ENCODE measurements around the gene ABCG4. TPM values are rescaled to one million over a fixed set of nuclear protein-coding genes. Genes with fewer than 3 reads are reported as not detected.
"Not testable (repeated sequence)": the region's sequence is repeated elsewhere in the genome, so short reads cannot be mapped to it uniquely, and the experiment has no call there.

ABCG4 gene
- total and polyA plus RNA-seq, 8 donors = 0.06 to 0.37 (median 0.10) TPM; not detected in 5

- TF ChIP-seq, protein P1, sequence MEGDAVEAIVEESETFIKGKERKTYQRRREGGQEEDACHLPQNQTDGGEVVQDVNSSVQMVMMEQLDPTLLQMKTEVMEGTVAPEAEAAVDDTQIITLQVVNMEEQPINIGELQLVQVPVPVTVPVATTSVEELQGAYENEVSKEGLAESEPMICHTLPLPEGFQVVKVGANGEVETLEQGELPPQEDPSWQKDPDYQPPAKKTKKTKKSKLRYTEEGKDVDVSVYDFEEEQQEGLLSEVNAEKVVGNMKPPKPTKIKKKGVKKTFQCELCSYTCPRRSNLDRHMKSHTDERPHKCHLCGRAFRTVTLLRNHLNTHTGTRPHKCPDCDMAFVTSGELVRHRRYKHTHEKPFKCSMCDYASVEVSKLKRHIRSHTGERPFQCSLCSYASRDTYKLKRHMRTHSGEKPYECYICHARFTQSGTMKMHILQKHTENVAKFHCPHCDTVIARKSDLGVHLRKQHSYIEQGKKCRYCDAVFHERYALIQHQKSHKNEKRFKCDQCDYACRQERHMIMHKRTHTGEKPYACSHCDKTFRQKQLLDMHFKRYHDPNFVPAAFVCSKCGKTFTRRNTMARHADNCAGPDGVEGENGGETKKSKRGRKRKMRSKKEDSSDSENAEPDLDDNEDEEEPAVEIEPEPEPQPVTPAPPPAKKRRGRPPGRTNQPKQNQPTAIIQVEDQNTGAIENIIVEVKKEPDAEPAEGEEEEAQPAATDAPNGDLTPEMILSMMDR (IDR thresholded peaks at IDR 0.05) = no peak
- TF ChIP-seq EP300 (IDR thresholded peaks at IDR 0.05) (no peak), POLR2AphosphoS5 (IDR thresholded peaks at IDR 0.05) (no peak), POLR2A (IDR thresholded peaks at IDR 0.05) (no peak)
- Histone ChIP-seq H3K27me3 (peaks cover 0 to 23% (median 0%) of the 10 kb centered on the region in 3 donors), H3K36me3 (peaks cover 0 to 1% (median under 1%) of the 10 kb centered on the region in 4 donors), H3K4me1 (peaks cover 5 to 35% (median 18%) of the 10 kb centered on the region in 4 donors), H3K9me3 (no peaks in the 10 kb centered on the region), H3K27ac (no peak overlapping the region), H3K4me3 (no peak overlapping the region)
- intact Hi-C loops (cut with DNase I; ENCODE audit: low total_unique reads) = no loop called here
- WGBS, 5 donors = 76 to 83% (median 80%) methylated on average over 6 to 8 of the region's 8 CpGs
- DNase-seq = no peak
Measured at GRCh38 chr11:119188887-119189286, 40.0 kb downstream of the ABCG4 start.

DNA sequence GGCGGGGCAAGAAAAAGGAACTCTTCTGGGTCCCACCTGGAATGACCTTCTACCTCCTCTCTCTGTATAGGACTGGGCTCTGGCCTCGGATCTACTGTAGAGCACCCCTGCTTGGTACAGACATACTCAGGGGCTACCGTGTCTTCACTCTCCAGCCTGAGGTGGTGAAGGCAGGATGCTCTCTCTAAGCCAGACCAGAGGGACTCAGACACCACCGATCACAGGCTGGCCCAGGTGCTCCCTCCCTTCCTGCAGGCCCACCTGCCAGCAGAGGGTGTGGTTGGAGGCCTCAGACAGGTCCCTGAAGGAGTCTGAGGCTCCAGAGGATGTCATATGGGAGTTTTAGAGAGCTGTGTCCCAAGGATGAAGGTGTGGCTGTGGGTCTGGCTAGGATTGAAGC lies 40.5 kb downstream of the ABCG4 start:
- WGBS, 5 donors = 56 to 78% (median 63%) methylated on average over 4 of the region's 4 CpGs
- DNase-seq = no peak

GRCh38 chr11:119190531-119190930 lies 41.7 kb downstream of the ABCG4 start:
- no peak for DNase-seq
- Histone ChIP-seq H3K27me3 (peaks cover 0 to 23% (median 0%) of the 10 kb centered on the region in 3 donors), H3K4me1 (peaks cover 3 to 35% (median 14%) of the 10 kb centered on the region in 4 donors), H3K36me3 (no peaks in the 10 kb centered on the region), H3K4me3 (no peak overlapping the region), H3K9me3 (no peaks in the 10 kb centered on the region), H3K27ac (no peak overlapping the region)
- TF ChIP-seq POLR2A (IDR thresholded peaks at IDR 0.05) (no peak), EP300 (IDR thresholded peaks at IDR 0.05) (no peak), POLR2AphosphoS5 (IDR thresholded peaks at IDR 0.05) (no peak)
- TF ChIP-seq, protein P1 (IDR thresholded peaks at IDR 0.05) = no peak
- intact Hi-C loops (cut with DNase I; ENCODE audit: low total_unique reads) = no loop called here
- 61 to 89% (median 87%) methylated on average over 2 to 9 of the region's 9 CpGs for WGBS, 5 donors

More for the DNA sequence above, 40.5 kb downstream of the ABCG4 start:
- intact Hi-C loops (cut with DNase I; ENCODE audit: low total_unique reads) = no loop called here
- Histone ChIP-seq H3K36me3 (no peaks in the 10 kb centered on the region), H3K9me3 (no peaks in the 10 kb centered on the region), H3K27me3 (peaks cover 0 to 23% (median 0%) of the 10 kb centered on the region in 3 donors), H3K4me1 (peaks cover 5 to 35% (median 18%) of the 10 kb centered on the region in 4 donors), H3K27ac (no peak overlapping the region), H3K4me3 (no peak overlapping the region)
- TF ChIP-seq, protein P1 (IDR thresholded peaks at IDR 0.05) = no peak
- TF ChIP-seq POLR2A (IDR thresholded peaks at IDR 0.05) (no peak), EP300 (IDR thresholded peaks at IDR 0.05) (no peak), POLR2AphosphoS5 (IDR thresholded peaks at IDR 0.05) (no peak)

DNA sequence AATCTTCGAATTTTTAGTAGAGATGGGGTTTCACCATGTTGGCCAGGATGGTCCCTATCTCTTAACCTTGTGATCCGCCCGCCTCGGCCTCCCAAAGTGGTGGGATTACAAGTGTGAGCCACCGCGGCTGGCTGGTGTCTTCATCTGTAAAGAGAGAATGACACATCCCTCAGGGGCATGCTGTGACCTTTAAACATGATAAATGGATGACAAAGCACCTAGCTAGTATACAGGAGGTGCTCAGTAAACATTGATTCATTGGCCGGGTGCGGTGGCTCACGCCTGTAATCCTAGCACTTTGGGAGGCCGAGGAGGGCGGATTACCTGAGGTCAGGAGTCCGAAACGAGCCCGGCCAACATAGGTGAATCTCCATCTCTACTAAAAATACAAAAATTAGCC lies 42.4 kb downstream of the ABCG4 start:
- H3K9me3 ChIP-seq; intact Hi-C loops (cut with DNase I; ENCODE audit: low total_unique reads); H3K36me3 ChIP-seq; H3K27ac ChIP-seq; H3K4me3 ChIP-seq; DNase-seq: not testable (repeated sequence)
- 85 to 92% (median 90%) methylated on average over 14 of the region's 14 CpGs for WGBS, 5 donors
- Histone ChIP-seq H3K27me3 (peaks cover 0 to 18% (median 0%) of the 10 kb centered on the region in 3 donors), H3K4me1 (peaks cover 2 to 35% (median 7%) of the 10 kb centered on the region in 4 donors)

GRCh38 chr11:119192111-119192510 lies 43.3 kb downstream of the ABCG4 start:
- H3K27me3 ChIP-seq = peaks cover 0 to 11% (median 0%) of the 10 kb centered on the region in 3 donors
- intact Hi-C loops (cut with DNase I; ENCODE audit: low total_unique reads) = no loop called here
- DNase-seq = no peak
- TF ChIP-seq EP300 (IDR thresholded peaks at IDR 0.05) = no peak
- TF ChIP-seq, protein P1 (IDR thresholded peaks at IDR 0.05) = no peak
- TF ChIP-seq POLR2A (IDR thresholded peaks at IDR 0.05) = no peak
- TF ChIP-seq POLR2AphosphoS5 (IDR thresholded peaks at IDR 0.05) = no peak
- peaks cover 0 to 37% (median 11%) of the 10 kb centered on the region in 4 donors for H3K4me1 ChIP-seq
- H3K9me3 ChIP-seq = no peaks in the 10 kb centered on the region
- no peak overlapping the region for H3K4me3 ChIP-seq
- WGBS, 5 donors = 80 to 98% (median 94%) methylated on average over 3 of the region's 3 CpGs
- H3K36me3 ChIP-seq = no peaks in the 10 kb centered on the region
- H3K27ac ChIP-seq = no peak overlapping the region
